ENCODE measurements around the gene KSR2. TPM values are rescaled to one million over a fixed set of nuclear protein-coding genes. Genes with fewer than 3 reads are reported as not detected.

Gene KSR2
- total and polyA plus RNA-seq, 10 of the 15 experiments (the other 5 are each of a cell fraction or from before 2014, with no cell fraction given) = under 0.01 to 1.5 (median 0.01) TPM; not detected in 3

- CTCF ChIA-PET = no interaction called here
- H3K36me3 ChIP-seq (ENCODE audit: control insufficient read depth in 2 of 2, insufficient read depth in 2 of 2, low read length in 1 of 2) = no peaks in the 10 kb centered on the region
- no peaks in the 10 kb centered on the region for H3K79me2 ChIP-seq (ENCODE audit: control insufficient read depth, insufficient read depth, low read length)
- in situ Hi-C loops (cut with MboI) (no loop called here), intact Hi-C loops (cut with micrococcal nuclease; ENCODE audit: unreplicated experiment) (no loop called here)
- POLR2A ChIA-PET = interaction anchor here (0.6 kb wide), 1 partner anchor 1265 kb away, joined by 6 read pairs; no protein-coding TSS in a partner anchor
- H3K4me1 ChIP-seq (ENCODE audit: control insufficient read depth, insufficient read depth, low read length) = no peaks in the 10 kb centered on the region
- RAD21 ChIA-PET (ENCODE audit: unreplicated experiment) = no interaction called here
- H3K27me3 ChIP-seq (replicated peaks in 1 of 2; ENCODE audit: control insufficient read depth in 2 of 2, insufficient read depth in 2 of 2, low read length in 1 of 2) = no peaks in the 10 kb centered on the region
- H3K9ac ChIP-seq (ENCODE audit: control insufficient read depth, insufficient read depth, low read length) = no peak overlapping the region
- no peak overlapping the region for H3K4me3 ChIP-seq
- WGBS (ENCODE audit: insufficient coverage, insufficient replicate concordance, low lambda C conversion rate, missing lambda C conversion rate) = 18% methylated on average over 5 of the region's 5 CpGs
- DNase-seq (ENCODE audit: low read depth, low spot score) (no peak), ATAC-seq (no peak), FAIRE-seq (no peak)
- H3K9me3 ChIP-seq (replicated peaks; ENCODE audit: control insufficient read depth, insufficient read depth, low read length) = no peaks in the 10 kb centered on the region
- SMC1A ChIA-PET (ENCODE audit: uncharacterized antibody, unreplicated experiment) = no interaction called here
- TF ChIP-seq PAX5 (IDR thresholded peaks at IDR 0.05; ENCODE audit: borderline replicate concordance, low read depth, low read length) (no peak), RFX5 (IDR thresholded peaks at IDR 0.05; ENCODE audit: low read depth, low read length) (no peak), POLR2AphosphoS5 (IDR thresholded peaks at IDR 0.05; ENCODE audit: low read length) (no peak), TBL1XR1 (IDR thresholded peaks at IDR 0.05; ENCODE audit: low read depth, low read length) (no peak), NFIC (IDR thresholded peaks at IDR 0.05; ENCODE audit: low read depth, low read length) (no peak), MTA3 (IDR thresholded peaks at IDR 0.05; ENCODE audit: borderline replicate concordance, low read length) (no peak), CREM (IDR thresholded peaks at IDR 0.05; ENCODE audit: low read depth) (no peak), EZH2 (IDR thresholded peaks at IDR 0.05; ENCODE audit: borderline replicate concordance, control insufficient read depth, low read depth, low read length) (no peak), SREBF1 (IDR thresholded peaks at IDR 0.05; ENCODE audit: low read length) (no peak), SIX5 (IDR thresholded peaks at IDR 0.05; ENCODE audit: low read depth, low read length, severe bottlenecking) (no peak), SUZ12 (IDR thresholded peaks at IDR 0.05; ENCODE audit: unreplicated experiment) (no peak), FOXM1 (IDR thresholded peaks at IDR 0.05; ENCODE audit: low read depth, low read length) (no peak), BCLAF1 (IDR thresholded peaks at IDR 0.05) (no peak), NR2C2 (IDR thresholded peaks at IDR 0.05; ENCODE audit: borderline replicate concordance, control insufficient read depth, insufficient read length, low read depth) (no peak), CHD4 (IDR thresholded peaks at IDR 0.05) (no peak), CTCF (IDR thresholded peaks at IDR 0.05 in 2 of 3, conservative IDR thresholded peaks at IDR 0.05 in 1 of 3; ENCODE audit: control insufficient read depth in 2 of 3, extremely low read depth in 1 of 3, insufficient read depth in 1 of 3, low read depth in 3 of 3, low read length in 3 of 3) (no peak), MTA2 (IDR thresholded peaks at IDR 0.05; ENCODE audit: low read depth) (no peak)
- BruUV-seq (replicated peaks) = no TSS peak
- H4K20me1 ChIP-seq (ENCODE audit: control insufficient read depth, insufficient read depth) = no peaks in the 10 kb centered on the region
- no peak overlapping the region for H3K27ac ChIP-seq (ENCODE audit: control insufficient read depth, insufficient read depth)
- H3K4me2 ChIP-seq (ENCODE audit: control insufficient read depth, insufficient read depth) = no peak overlapping the region
- no peak overlapping the region for H2AFZ ChIP-seq (ENCODE audit: control insufficient read depth, low read depth, low read length)
These were observed 361.8 kb downstream of the KSR2 start for GRCh38 chr12:117606945-117607344.

Data from GM12878 (cell line).